Body of pancreas (tissue), 4 donors: ENCODE measurements around the gene PTCD1.

Source experiments
- CTCF ChIP-seq, 7 experiments: fragments of 450-650 bp in 4 of 7; fragments of 200-600 bp in 3 of 7; sonication (generic) in 3 of 7; IDR thresholded peaks; one replicate each; pipeline ENCODE4 v1.5.1; 2016 to 2019; ENCODE audit warnings: antibody characterized with exemption in 7 of 7
- POLR2A ChIP-seq, 3 donors: fragments of 450-650 bp; IDR thresholded peaks; one replicate each; pipeline ENCODE4 v1.6.1; 2016; ENCODE audit warnings: antibody characterized with exemption in 3 of 3, mild to moderate bottlenecking in 2 of 3

GRCh38 chr7:99398891-99399445 lies 39.6 kb downstream of the PTCD1 start:
- TF ChIP-seq CTCF (IDR thresholded peaks at IDR 0.05) (no peak), POLR2A (IDR thresholded peaks at IDR 0.05) (no peak)
